B cell (primary cell): ENCODE measurements around the gene PANK4. TPM values are rescaled to one million over a fixed set of nuclear protein-coding genes. Genes with fewer than 3 reads are reported as not detected.

Experiments used
- ATAC-seq: fragments of 200-7000 bp; cut with Tn5 transposase; one replicate; pipeline ENCODE4 v1.10.0; 2021; ENCODE audit warnings: low read depth, mild to moderate bottlenecking, moderate number of reproducible peaks, moderate library complexity
- CTCF ChIA-PET: fragments of 350-600 bp; sonication (Branson Sonifier 250); formaldehyde crosslinking; loops from one replicate; lab custom pipeline; 2021; ENCODE audit warnings: antibody characterized with exemption, inconsistent platforms; lab: Charles Lee
- POLR2A ChIA-PET: fragments of 350-600 bp; sonication (Branson Sonifier 250); formaldehyde crosslinking; loops from one replicate; lab custom pipeline; 2021; ENCODE audit warnings: antibody characterized with exemption; lab: Charles Lee
- DNase-seq: peaks from one replicate; pipeline ENCODE4 v3.0.0; 2013
- H2AFZ ChIP-seq: 2 replicates; pipeline ENCODE4 v1.6.1; 2012; ENCODE audit warnings: mild to moderate bottlenecking, low read depth, low read length; ENCODE audit not compliant: insufficient read depth, poor library complexity, severe bottlenecking
- H3K27ac ChIP-seq, 2 donors: 1 replicate in 1 of 2; 2 replicates in 1 of 2; pipeline ENCODE4 v1.5.1; 2012 to 2013; ENCODE audit warnings: low read length in 2 of 2, mild to moderate bottlenecking in 2 of 2, moderate library complexity in 1 of 2
- H3K27me3 ChIP-seq, 4 experiments: fragments of 200-600 bp in 1 of 4; sonication (generic) in 1 of 4; replicated peaks in 1 of 4; 1 replicate in 2 of 4; 2 replicates in 2 of 4; pipeline versions ENCODE4 v1.6.1 to v1.7.0; 2013 to 2016; ENCODE audit warnings: low read length in 3 of 4, mild to moderate bottlenecking in 2 of 4, mixed read lengths in 1 of 4, moderate library complexity in 1 of 4; ENCODE audit not compliant: insufficient read depth in 4 of 4, control insufficient read depth in 3 of 4; ENCODE audit errors: control extremely low read depth in 1 of 4
- H3K36me3 ChIP-seq, 2 experiments: replicated peaks in 1 of 2; 1 replicate in 1 of 2; 2 replicates in 1 of 2; pipeline versions ENCODE4 v1.6.1 to v1.7.1; 2013; ENCODE audit warnings: low read length in 1 of 2; ENCODE audit not compliant: insufficient read depth in 2 of 2, control insufficient read depth in 1 of 2; ENCODE audit errors: control extremely low read depth in 1 of 2, extremely low read depth in 1 of 2
- H3K4me1 ChIP-seq, 2 donors: fragments of 200-600 bp in 1 of 2; sonication (generic) in 1 of 2; 1 replicate in 1 of 2; 2 replicates in 1 of 2; pipeline versions ENCODE4 v1.5.1 to v1.6.1; 2013 to 2017; ENCODE audit warnings: low read length in 2 of 2; ENCODE audit not compliant: control insufficient read depth in 2 of 2, insufficient read depth in 2 of 2
- H3K4me2 ChIP-seq: replicated peaks from 2 replicates; pipeline ENCODE3; 2012; ENCODE audit warnings: mild to moderate bottlenecking, low read depth, low read length; ENCODE audit not compliant: poor library complexity, severe bottlenecking
- H3K4me3 ChIP-seq, 5 experiments: fragments of 200-600 bp in 1 of 5; sonication (generic) in 1 of 5; 1 replicate in 3 of 5; 2 replicates in 2 of 5; pipeline versions ENCODE4 v1.5.1 to v1.7.0; 2011 to 2016; ENCODE audit warnings: low read length in 4 of 5, mild to moderate bottlenecking in 4 of 5, low read depth in 2 of 5, control low read depth in 1 of 5, moderate library complexity in 1 of 5; ENCODE audit not compliant: insufficient read depth in 1 of 5; ENCODE audit errors: control extremely low read depth in 1 of 5, extremely low read depth in 1 of 5
- H3K79me2 ChIP-seq: fragments of 200-600 bp; sonication (generic); one replicate; pipeline ENCODE4 v1.6.0; 2016; ENCODE audit warnings: low read length; ENCODE audit not compliant: control insufficient read depth, insufficient read depth
- H3K9ac ChIP-seq: fragments of 200-600 bp; sonication (generic); 2 replicates; pipeline ENCODE4 v1.6.1; 2017; ENCODE audit warnings: mild to moderate bottlenecking, low read length, moderate library complexity
- H3K9me3 ChIP-seq, 3 donors: one replicate each; pipeline versions ENCODE4 v1.6.1 to v1.7.1; 2013; ENCODE audit warnings: low read length in 2 of 3; ENCODE audit not compliant: control insufficient read depth in 2 of 3, insufficient read depth in 1 of 3; ENCODE audit errors: control extremely low read depth in 1 of 3
- H4K20me1 ChIP-seq: 2 replicates; pipeline ENCODE4 v1.6.0; 2012; ENCODE audit warnings: mild to moderate bottlenecking, low read length; ENCODE audit not compliant: insufficient read depth, control insufficient read depth, poor library complexity, severe bottlenecking
- H3K27ac Mint-ChIP-seq: one replicate; pipeline ENCODE4 v1.8.0; 2021; ENCODE audit warnings: mixed read lengths
- H3K27me3 Mint-ChIP-seq: one replicate; pipeline ENCODE4 v1.8.0; 2021; ENCODE audit warnings: mixed read lengths
- H3K4me1 Mint-ChIP-seq: one replicate; pipeline ENCODE4 v1.8.0; 2021; ENCODE audit warnings: mixed read lengths
- H3K4me3 Mint-ChIP-seq: one replicate; pipeline ENCODE4 v1.8.0; 2021; ENCODE audit warnings: mixed read lengths
- H3K9me3 Mint-ChIP-seq: one replicate; pipeline ENCODE4 v1.8.0; 2022; ENCODE audit warnings: mixed read lengths; ENCODE audit not compliant: insufficient read depth
- EZH2 ChIP-seq: IDR thresholded peaks from 2 replicates; pipeline ENCODE4 v1.6.1; 2012; ENCODE audit warnings: borderline replicate concordance, low read depth, mild to moderate bottlenecking, moderate library complexity, low read length; ENCODE audit not compliant: insufficient read depth, poor library complexity, severe bottlenecking
- WGBS: methylation state at CpG from one replicate; pipeline ENCODE4 v1.1.5; 2013; ENCODE audit warnings: missing lambda C conversion rate; ENCODE audit not compliant: insufficient coverage; 5-methylcytosine and 5-hydroxymethylcytosine counted together
- intact Hi-C: fragments of 100-400 bp; cut with micrococcal nuclease; formaldehyde crosslinking; loops from one replicate; pipeline ENCODE4 v1.10.0; 2022
- polyA plus RNA-seq: library from polyadenylated mRNA; depleted of rRNA; stranded (reverse); fragments of >200 nt; gene quantifications from 2 replicates; pipeline ENCODE4 v1.2.3, GENCODE V29; 2012
- total RNA-seq, 2 donors: library from RNA; stranded (reverse); fragments of 120-200 nt in 1 of 2; gene quantifications; 1 replicate in 1 of 2; 2 replicates in 1 of 2; pipeline versions ENCODE4 v1.2.3 to v1.2.4, GENCODE V29; 2013 to 2022
- TF ChIP-seq, protein P1 (sequence below): fragments of 200-600 bp; IDR thresholded peaks from one replicate; pipeline ENCODE4 v1.8.0; 2022; ENCODE audit warnings: antibody characterized with exemption, mild to moderate bottlenecking

The PANK4 gene
- total and polyA plus RNA-seq, 2 donors (not counting 1 experiment from before 2014, with no cell fraction given), result 38.0 to 80.5 TPM

DNA sequence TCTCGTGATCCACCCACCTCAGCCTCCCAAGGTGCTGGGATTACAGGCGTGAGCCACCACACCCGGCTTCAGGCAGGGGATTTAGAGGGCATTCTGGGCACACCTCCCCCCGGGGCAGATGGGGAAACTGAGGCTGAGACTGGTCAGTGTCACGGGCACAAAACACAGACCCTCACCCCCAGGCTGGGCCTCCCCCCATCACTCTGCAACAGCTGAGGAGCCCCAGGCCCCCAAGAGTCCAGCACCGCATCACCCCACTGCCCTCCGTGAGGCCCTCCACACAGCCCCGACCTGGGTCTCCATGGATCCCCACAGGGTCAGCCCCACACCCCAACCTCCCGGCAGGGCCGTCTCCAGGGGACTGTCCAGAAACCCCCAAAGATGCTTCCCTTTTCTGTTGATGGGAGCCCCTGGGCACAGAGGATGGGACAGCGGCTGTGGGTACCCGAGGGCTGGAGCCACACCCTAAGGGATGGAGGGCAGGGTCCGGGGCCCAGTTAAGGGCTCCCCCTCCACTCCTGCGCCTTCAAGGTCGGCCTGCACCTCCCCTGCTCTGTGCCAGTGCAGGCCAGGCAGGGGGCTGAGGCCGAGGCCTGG lies 40.8 kb upstream of the PANK4 start:
- no peak overlapping the region for H3K27ac Mint-ChIP-seq
- H3K9me3 ChIP-seq, result no peaks in the 10 kb centered on the region

More for the DNA sequence above, 40.8 kb upstream of the PANK4 start:
- Mint-ChIP-seq H3K4me3 (no peak overlapping the region), H3K9me3 (no peaks in the 10 kb centered on the region), H3K27me3 (no peaks in the 10 kb centered on the region), H3K4me1 (no peaks in the 10 kb centered on the region)
- Histone ChIP-seq H3K79me2 (no peaks in the 10 kb centered on the region), H2AFZ (no peak overlapping the region), H3K4me1 (no peaks in the 10 kb centered on the region), H3K4me2 (no peak overlapping the region), H3K27me3 (no peaks in the 10 kb centered on the region), H3K27ac (no peak overlapping the region), H3K36me3 (peaks cover 0 to 10% of the 10 kb centered on the region in 2 experiments), H4K20me1 (peaks cover 13% of the 10 kb centered on the region), H3K4me3 (no peak overlapping the region), H3K9ac (no peak overlapping the region)
- ChIA-PET POLR2A (no interaction called here), CTCF (no interaction called here)
- intact Hi-C loops, result no loop called here
- TF ChIP-seq, protein P1, sequence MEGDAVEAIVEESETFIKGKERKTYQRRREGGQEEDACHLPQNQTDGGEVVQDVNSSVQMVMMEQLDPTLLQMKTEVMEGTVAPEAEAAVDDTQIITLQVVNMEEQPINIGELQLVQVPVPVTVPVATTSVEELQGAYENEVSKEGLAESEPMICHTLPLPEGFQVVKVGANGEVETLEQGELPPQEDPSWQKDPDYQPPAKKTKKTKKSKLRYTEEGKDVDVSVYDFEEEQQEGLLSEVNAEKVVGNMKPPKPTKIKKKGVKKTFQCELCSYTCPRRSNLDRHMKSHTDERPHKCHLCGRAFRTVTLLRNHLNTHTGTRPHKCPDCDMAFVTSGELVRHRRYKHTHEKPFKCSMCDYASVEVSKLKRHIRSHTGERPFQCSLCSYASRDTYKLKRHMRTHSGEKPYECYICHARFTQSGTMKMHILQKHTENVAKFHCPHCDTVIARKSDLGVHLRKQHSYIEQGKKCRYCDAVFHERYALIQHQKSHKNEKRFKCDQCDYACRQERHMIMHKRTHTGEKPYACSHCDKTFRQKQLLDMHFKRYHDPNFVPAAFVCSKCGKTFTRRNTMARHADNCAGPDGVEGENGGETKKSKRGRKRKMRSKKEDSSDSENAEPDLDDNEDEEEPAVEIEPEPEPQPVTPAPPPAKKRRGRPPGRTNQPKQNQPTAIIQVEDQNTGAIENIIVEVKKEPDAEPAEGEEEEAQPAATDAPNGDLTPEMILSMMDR, result no peak
- TF ChIP-seq EZH2, result no peak
- DNase-seq (no peak), ATAC-seq (no peak)
- WGBS, result 89% methylated on average over 13 of the region's 16 CpGs
